Muscle of leg (tissue), 11 donors: ENCODE data around the gene PGLYRP2. TPM values are rescaled to one million over a fixed set of nuclear protein-coding genes. Genes with fewer than 3 reads are reported as not detected.
"Not testable (repeated sequence)": the region's sequence is repeated elsewhere in the genome, so short reads cannot be mapped to it uniquely, and the experiment has no call there.

Experiments used
- DNase-seq: peaks from one replicate; pipeline ENCODE4 v3.0.0; 2013
- H3K27ac ChIP-seq: one replicate; pipeline ENCODE4 v1.5.1; 2013; ENCODE audit warnings: mild to moderate bottlenecking, low read length, control low read depth
- H3K27me3 ChIP-seq: one replicate; pipeline ENCODE4 v1.6.1; 2013; ENCODE audit warnings: low read length; ENCODE audit not compliant: control insufficient read depth, insufficient read depth
- H3K36me3 ChIP-seq: one replicate; pipeline ENCODE4 v1.6.1; 2013; ENCODE audit warnings: low read length; ENCODE audit not compliant: control insufficient read depth, insufficient read depth
- H3K4me1 ChIP-seq: one replicate; pipeline ENCODE4 v1.6.1; 2013; ENCODE audit warnings: low read length; ENCODE audit not compliant: control insufficient read depth, insufficient read depth
- H3K4me3 ChIP-seq: one replicate; pipeline ENCODE4 v1.5.1; 2013; ENCODE audit warnings: low read length, control low read depth
- H3K9me3 ChIP-seq: replicated peaks from 2 replicates; pipeline ENCODE4 v1.6.1; 2013; ENCODE audit warnings: low read depth, low read length; ENCODE audit not compliant: control insufficient read depth
- WGBS: methylation state at CpG from one replicate; pipeline ENCODE4 v1.1.5; 2013; ENCODE audit warnings: missing lambda C conversion rate; ENCODE audit not compliant: insufficient coverage; 5-methylcytosine and 5-hydroxymethylcytosine counted together
- polyA plus RNA-seq, 8 donors: library from polyadenylated mRNA; unstranded; fragments of 120-200 nt; gene quantifications; one replicate each; pipeline versions ENCODE4 v1.2.1 to v1.2.3, GENCODE V29; 2013; ENCODE audit warnings: inconsistent platforms in 1 of 8, low replicate concordance in 1 of 8; ENCODE audit not compliant: insufficient read length in 8 of 8, insufficient read depth in 1 of 8
- total RNA-seq: library from RNA; stranded (reverse); fragments of 120-200 nt; gene quantifications from one replicate; pipeline ENCODE4 v1.2.4, GENCODE V29; 2013

PGLYRP2 gene
- total and polyA plus RNA-seq, 9 donors, result 0.28 TPM; not detected in 8

DNA sequence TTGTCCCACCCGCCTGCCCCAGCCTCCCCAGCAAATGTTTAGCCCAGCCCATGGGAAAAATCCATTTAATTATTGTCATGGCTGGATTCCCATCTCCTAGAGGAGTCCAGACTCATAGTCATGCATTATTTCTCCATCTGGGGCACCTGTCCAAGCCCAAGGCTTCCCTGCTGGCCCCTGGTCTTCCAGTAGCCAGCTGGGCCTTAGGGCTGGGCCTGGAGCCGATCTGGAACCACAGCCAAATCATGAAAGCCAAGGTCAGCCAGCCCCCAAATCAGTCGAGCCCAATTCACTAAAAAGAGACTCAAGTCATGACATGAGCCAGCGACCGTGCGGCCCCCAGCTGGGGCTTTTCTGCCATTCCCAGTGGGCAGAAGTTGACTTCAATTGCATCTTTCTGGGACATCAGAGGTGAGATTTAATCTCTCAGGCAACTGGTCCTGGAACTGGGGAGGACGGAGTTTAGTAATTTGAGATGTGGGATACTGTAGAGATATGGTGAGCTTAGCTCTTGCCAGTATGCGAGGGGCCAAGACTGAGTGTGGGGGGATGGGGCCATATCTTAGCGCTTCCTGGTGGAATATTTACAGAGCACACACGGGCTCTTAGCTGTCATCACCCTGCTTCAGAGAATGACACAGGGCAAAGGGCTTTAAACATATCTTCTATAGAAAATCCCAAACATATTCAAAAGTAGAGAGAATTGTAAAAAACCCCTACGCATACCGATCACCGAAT is 9.4 kb upstream of the PGLYRP2 start:
- H3K4me3 ChIP-seq, result no peak overlapping the region
- peak; percentile 48 for DNase-seq
- peaks cover 6% of the 10 kb centered on the region for H3K4me1 ChIP-seq
- no peaks in the 10 kb centered on the region for H3K36me3 ChIP-seq
- peaks cover 2% of the 10 kb centered on the region for H3K9me3 ChIP-seq
- H3K27me3 ChIP-seq, result no peaks in the 10 kb centered on the region
- H3K27ac ChIP-seq, result no peak overlapping the region
- 42% methylated on average over 7 of the region's 13 CpGs for WGBS

- Histone ChIP-seq H3K4me1 (peaks cover 6% of the 10 kb centered on the region), H3K27ac (no peak overlapping the region), H3K4me3 (no peak overlapping the region), H3K36me3 (no peaks in the 10 kb centered on the region), H3K27me3 (no peaks in the 10 kb centered on the region), H3K9me3 (peaks cover 2% of the 10 kb centered on the region)
- whole genome bisulfite sequencing, result 96% methylated on average over 2 of the region's 4 CpGs
- no peak for DNase-seq
These were observed 7.7 kb upstream of the PGLYRP2 start for GRCh38 chr19:15487038-15487437.

- 71% methylated on average over 5 of the region's 5 CpGs for WGBS
- H3K27ac ChIP-seq, DNase-seq, H3K4me1 ChIP-seq, H3K4me3 ChIP-seq, H3K36me3 ChIP-seq, H3K27me3 ChIP-seq, H3K9me3 ChIP-seq: not testable (repeated sequence)
These were observed 6.5 kb upstream of the PGLYRP2 start for GRCh38 chr19:15485768-15486167.

GRCh38 chr19:15480996-15481395 is 1.7 kb upstream of the PGLYRP2 start:
- DNase-seq, H3K9me3 ChIP-seq, H3K27me3 ChIP-seq, H3K4me1 ChIP-seq, H3K4me3 ChIP-seq, H3K27ac ChIP-seq, H3K36me3 ChIP-seq: not testable (repeated sequence)
- no CpG with 5 or more reads among the region's 7 CpGs for WGBS

DNA sequence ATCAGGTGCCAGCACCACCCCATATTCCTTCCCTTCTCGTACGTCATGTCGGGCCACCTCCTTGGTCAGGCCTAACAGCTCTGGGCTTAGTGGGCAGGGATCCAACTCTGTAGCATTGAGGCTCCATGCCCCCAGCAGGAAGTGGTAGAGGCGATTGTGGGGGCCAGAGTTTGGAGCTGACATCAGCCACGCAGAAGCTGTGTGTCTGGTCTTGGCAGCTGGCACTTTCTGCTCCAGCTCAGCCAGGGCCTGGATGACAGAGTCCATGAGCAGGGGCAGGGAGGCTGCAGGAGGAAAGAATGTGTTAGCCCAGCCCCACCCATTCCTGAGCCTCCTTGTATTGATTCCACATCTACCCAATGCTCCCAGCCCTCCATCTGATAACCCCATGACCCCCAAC is 3.0 kb downstream of the PGLYRP2 start:
- Histone ChIP-seq H3K36me3 (no peaks in the 10 kb centered on the region), H3K27me3 (peaks cover 8% of the 10 kb centered on the region)
- WGBS, result no CpG with 5 or more reads among the region's 5 CpGs

DNA sequence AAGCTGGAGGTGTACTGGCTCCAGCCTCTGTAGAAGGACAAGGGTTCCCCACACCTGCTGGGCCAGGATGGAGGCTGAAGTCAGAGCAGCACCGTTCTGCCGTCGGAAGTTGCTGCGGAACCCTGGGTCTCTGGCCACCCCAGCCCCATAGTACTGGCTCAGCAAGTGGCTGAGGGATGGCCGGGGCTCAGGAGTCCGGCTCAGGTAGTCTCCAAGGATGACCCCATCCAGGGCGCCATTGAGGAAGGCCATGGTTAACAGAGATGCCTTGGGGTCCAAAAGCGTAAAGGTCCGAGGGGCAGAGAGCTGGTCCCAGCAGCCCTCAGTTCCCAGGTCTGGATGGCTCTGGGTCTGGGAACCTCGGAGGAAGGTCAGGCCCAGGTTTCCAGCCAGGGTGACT is 3.7 kb downstream of the PGLYRP2 start:
- H3K4me1 ChIP-seq, result no peaks in the 10 kb centered on the region
- DNase-seq, result no peak
- no peak overlapping the region for H3K4me3 ChIP-seq
- WGBS, result 87% methylated on average over 10 of the region's 10 CpGs
- no peaks in the 10 kb centered on the region for H3K36me3 ChIP-seq
- no peak overlapping the region for H3K27ac ChIP-seq
- H3K27me3 ChIP-seq, result peaks cover 12% of the 10 kb centered on the region
- peaks cover 3% of the 10 kb centered on the region for H3K9me3 ChIP-seq

More for the DNA sequence above, 3.0 kb downstream of the PGLYRP2 start:
- no peaks in the 10 kb centered on the region for H3K4me1 ChIP-seq
- peaks cover 3% of the 10 kb centered on the region for H3K9me3 ChIP-seq
- H3K27ac ChIP-seq, result no peak overlapping the region
- H3K4me3 ChIP-seq, result no peak overlapping the region
- no peak for DNase-seq

DNA sequence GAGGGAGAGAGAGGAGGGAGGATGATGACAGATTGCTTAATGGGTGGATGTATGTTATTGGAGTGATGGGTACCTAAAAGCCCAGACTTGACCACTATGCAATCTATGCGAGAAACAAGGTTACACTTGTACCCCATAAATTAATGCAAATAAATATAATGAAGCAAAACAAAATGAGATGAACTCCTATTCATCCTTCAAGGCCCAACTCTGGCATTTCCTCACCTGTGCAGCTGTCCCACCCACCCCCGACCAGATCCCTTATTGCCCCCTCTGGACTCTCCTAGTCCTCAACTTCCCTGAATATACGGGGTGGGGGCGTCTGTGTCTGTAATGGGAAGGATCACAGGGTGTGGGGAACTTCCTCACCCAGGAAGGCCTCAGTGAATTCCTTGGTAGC is 4.1 kb downstream of the PGLYRP2 start:
- H3K36me3 ChIP-seq, result no peaks in the 10 kb centered on the region
- no peak overlapping the region for H3K4me3 ChIP-seq
- no peak overlapping the region for H3K27ac ChIP-seq
- no CpG with 5 or more reads among the region's 4 CpGs for WGBS
- H3K9me3 ChIP-seq, result peaks cover 3% of the 10 kb centered on the region
- no peaks in the 10 kb centered on the region for H3K4me1 ChIP-seq
- peaks cover 17% of the 10 kb centered on the region for H3K27me3 ChIP-seq
- no peak for DNase-seq

GRCh38 chr19:15473821-15474220 is 5.5 kb downstream of the PGLYRP2 start:
- H3K4me3 ChIP-seq, H3K27ac ChIP-seq, H3K9me3 ChIP-seq, H3K4me1 ChIP-seq, H3K36me3 ChIP-seq, DNase-seq: not testable (repeated sequence)
- WGBS, result no CpG with 5 or more reads among the region's 4 CpGs
- H3K27me3 ChIP-seq, result peaks cover 30% of the 10 kb centered on the region

DNA sequence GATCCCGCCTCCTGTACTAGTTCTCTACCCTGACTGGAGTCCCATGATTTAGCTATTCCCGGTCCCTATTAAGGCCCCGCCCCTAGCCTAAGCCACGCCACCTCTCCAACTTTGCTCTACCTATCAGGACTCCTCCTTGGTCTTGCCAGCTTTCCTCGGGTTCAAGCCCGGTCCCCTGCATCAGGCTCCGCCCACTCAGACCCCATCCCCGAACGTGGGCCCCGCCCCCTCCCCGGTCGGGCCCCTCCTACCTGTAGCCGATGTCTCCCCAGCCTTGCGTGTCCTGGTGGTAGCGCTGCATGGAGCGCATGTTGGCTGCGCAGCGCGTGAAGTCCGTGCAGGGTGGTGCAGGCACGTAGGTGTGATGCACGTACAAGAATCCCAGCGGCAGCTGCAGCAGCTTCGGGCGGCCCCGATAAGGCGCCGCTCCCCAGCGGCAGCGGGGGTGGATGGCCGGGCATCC is 7.6 kb downstream of the PGLYRP2 start:
- Histone ChIP-seq H3K4me1 (peaks cover 3% of the 10 kb centered on the region), H3K4me3 (no peak overlapping the region), H3K36me3 (no peaks in the 10 kb centered on the region), H3K27ac (no peak overlapping the region), H3K9me3 (peaks cover 3% of the 10 kb centered on the region), H3K27me3 (peaks cover 40% of the 10 kb centered on the region)
- no peak for DNase-seq
- 44% methylated on average over 22 of the region's 31 CpGs for WGBS

- Histone ChIP-seq H3K27me3 (peaks cover 43% of the 10 kb centered on the region), H3K4me3 (peak overlapping the region; percentile 22), H3K4me1 (peaks cover 3% of the 10 kb centered on the region), H3K9me3 (peaks cover 3% of the 10 kb centered on the region), H3K27ac (no peak overlapping the region), H3K36me3 (no peaks in the 10 kb centered on the region)
- no peak for DNase-seq
- WGBS, result 2% methylated on average over 54 of the region's 65 CpGs
These were observed 9.6 kb downstream of the PGLYRP2 start for GRCh38 chr19:15469513-15470297.
